MM.1S (cell line): Measurements from ENCODE around the gene RFTN1.

ENCODE experiments used
- EZH2 ChIP-seq: fragments of 300-600 bp; sonication (generic); optimal IDR thresholded peaks from 2 replicates; pipeline ENCODE3; 2017; ENCODE audit warnings: low read depth, mild to moderate bottlenecking, antibody characterized with exemption, low read length, mixed read lengths
- EZH2phosphoT487 ChIP-seq: fragments of 300-600 bp; sonication (generic); IDR thresholded peaks from 2 replicates; pipeline ENCODE4 v1.6.1; 2018; ENCODE audit warnings: antibody characterized with exemption, low read length
- TF ChIP-seq, protein P1 (sequence below): fragments of 300-600 bp; sonication (generic); IDR thresholded peaks from 2 replicates; pipeline ENCODE4 v1.5.1; 2016; ENCODE audit warnings: antibody characterized with exemption, low read length, mixed read lengths

DNA sequence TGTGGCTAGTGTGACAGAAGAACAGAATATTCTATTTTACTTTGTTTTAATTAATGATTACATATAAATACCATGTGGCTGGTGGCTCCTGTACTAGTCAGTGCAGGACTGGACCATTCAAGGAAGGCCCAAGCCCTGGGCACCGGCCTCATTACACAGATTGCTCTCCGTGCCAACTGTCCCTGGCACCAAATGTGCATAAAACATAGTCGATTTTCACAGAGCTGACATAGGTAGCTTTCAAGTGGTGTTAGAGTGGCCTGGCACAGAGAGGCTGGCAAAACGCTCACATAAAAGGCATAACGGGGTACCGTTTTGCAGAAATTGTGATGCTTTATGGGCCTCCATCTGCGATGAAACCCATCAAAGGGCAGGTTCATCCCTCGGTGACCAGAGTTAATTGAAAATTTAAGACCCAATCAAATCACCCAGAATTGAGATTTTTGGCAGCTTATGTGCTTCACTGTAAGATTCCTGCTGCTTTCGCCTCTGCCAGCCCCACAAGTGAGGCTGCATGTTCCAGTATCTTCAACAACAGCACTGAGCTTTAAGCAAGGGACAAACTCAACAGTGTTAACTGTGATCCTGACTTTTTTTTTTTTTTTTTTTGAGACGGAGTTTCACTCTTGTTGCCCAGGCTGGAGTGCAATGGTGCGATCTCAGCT is 25.9 kb downstream of the RFTN1 start:
- TF ChIP-seq, protein P1, sequence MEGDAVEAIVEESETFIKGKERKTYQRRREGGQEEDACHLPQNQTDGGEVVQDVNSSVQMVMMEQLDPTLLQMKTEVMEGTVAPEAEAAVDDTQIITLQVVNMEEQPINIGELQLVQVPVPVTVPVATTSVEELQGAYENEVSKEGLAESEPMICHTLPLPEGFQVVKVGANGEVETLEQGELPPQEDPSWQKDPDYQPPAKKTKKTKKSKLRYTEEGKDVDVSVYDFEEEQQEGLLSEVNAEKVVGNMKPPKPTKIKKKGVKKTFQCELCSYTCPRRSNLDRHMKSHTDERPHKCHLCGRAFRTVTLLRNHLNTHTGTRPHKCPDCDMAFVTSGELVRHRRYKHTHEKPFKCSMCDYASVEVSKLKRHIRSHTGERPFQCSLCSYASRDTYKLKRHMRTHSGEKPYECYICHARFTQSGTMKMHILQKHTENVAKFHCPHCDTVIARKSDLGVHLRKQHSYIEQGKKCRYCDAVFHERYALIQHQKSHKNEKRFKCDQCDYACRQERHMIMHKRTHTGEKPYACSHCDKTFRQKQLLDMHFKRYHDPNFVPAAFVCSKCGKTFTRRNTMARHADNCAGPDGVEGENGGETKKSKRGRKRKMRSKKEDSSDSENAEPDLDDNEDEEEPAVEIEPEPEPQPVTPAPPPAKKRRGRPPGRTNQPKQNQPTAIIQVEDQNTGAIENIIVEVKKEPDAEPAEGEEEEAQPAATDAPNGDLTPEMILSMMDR: no peak
- TF ChIP-seq EZH2 (no peak), EZH2phosphoT487 (no peak)
